ENCODE measurements around the gene EPHA1.
"Not testable (repeated sequence)": the region's sequence is repeated elsewhere in the genome, so short reads cannot be mapped to it uniquely, and the experiment has no call there.

Gene EPHA1

DNA sequence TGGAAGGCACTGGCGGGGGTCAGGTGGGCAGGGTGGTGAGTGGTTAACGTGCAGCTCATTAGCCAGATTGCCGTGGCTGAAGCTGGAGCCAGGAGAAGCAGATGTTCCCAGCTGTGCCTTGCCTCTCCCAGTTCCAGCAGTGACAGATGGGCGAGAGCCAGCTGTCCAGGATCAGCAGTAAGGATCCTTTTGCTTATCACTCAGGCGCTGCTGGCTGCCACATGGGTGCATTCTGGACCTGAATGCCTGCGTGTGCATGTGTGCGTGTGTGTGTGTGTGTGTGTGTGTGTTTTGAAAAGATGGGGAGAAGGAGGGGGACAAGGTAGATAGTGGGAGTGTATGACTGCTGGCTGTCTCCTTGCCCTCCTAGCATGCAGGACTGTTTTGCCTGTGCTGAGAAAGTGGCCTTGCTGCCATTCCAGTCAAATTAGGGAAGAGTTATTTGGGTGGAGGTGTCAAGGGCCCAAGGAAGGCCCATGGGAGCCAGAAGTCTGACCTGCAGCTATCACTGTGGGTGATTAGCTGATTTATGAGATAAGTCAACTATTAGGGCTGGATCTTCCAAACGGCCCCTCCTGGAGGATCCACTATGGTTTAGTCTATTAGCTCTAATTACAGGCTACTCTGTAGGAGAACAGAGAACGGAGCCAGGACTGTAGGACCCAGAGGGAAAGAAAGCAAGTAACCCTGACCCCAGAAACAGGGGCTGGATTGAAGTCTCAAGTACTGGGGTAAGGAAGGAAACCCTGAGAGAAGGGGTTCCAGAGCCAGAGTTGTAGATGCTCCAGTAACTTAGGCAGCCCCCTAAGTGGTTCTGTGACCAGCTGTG, 3.3 kb downstream of the EPHA1 start:
- DNase-seq (ENCODE audit: low read depth in 3 of 3, low spot score in 1 of 3), result no peak

GRCh38 chr7:143402233-143402632, 6.4 kb downstream of the EPHA1 start:
- DNase-seq (ENCODE audit: low read depth in 3 of 3, low spot score in 1 of 3), result not testable (repeated sequence)

DNA sequence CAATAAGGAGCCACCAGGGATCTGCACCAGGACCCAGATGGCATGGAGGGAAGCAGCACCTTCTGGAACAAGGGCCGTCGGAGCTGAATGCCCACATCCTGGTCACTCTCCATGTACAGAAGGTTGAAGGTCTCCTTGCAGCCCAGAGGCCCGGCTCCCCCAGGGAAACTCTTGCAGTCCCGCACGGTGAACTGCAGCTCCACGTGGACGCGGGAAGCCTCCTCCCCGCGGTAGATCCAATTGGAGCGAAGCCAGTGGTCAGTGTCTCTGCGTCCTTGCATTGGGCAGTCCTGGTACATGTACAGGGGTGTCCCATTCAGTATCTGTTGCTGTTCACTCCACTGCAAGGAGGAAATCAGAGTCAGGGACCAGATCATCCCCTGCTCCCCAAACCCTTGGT, 7.4 kb downstream of the EPHA1 start:
- no peak for DNase-seq (ENCODE audit: low read depth in 3 of 3, low spot score in 1 of 3)

DNA sequence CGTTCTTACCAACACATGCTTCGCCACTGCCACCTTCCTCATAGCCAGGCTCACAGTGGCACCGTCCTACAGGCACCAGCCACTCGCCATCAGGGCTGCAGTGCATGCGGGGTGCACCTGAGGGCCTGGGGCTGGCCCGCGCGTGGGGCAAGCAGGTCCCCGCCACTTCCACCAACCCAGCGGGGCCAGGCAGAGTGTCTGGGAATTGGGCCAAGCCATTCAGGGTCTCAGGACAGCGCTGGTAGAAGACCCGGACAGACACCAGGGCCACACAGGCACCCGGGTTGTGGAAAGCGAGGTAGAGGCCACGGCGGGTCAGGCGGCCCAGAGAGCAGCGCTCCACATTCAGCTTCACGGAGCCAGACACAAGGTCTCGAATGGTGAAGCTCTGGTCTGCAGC, 9.0 kb downstream of the EPHA1 start:
- DNase-seq (ENCODE audit: low read depth in 3 of 3, low spot score in 1 of 3), result no peak

GRCh38 chr7:143399151-143399550, 9.5 kb downstream of the EPHA1 start:
- no peak for DNase-seq (ENCODE audit: low read depth in 3 of 3, low spot score in 1 of 3)

DNA sequence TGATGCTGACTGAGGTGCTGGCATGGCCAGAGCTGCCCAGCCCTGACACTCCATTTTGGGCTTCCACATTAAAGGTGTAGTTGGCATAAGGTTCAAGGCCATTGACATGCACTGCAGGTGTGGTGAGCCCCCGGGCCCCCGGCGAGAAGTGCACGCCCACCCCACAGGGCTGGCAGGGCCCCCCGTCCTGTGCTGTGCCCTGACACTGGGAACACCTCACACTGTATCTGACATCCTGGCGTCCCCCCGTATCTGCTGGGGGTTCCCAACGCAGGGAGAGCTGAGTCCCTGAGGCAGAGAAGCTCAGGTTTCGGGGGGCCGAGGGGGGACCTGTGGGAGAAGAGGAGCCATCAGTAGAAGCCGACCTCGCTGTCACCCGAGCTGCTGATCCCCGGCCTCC, 10.0 kb downstream of the EPHA1 start:
- DNase-seq (ENCODE audit: low read depth in 3 of 3, low spot score in 1 of 3), result no peak

DNA sequence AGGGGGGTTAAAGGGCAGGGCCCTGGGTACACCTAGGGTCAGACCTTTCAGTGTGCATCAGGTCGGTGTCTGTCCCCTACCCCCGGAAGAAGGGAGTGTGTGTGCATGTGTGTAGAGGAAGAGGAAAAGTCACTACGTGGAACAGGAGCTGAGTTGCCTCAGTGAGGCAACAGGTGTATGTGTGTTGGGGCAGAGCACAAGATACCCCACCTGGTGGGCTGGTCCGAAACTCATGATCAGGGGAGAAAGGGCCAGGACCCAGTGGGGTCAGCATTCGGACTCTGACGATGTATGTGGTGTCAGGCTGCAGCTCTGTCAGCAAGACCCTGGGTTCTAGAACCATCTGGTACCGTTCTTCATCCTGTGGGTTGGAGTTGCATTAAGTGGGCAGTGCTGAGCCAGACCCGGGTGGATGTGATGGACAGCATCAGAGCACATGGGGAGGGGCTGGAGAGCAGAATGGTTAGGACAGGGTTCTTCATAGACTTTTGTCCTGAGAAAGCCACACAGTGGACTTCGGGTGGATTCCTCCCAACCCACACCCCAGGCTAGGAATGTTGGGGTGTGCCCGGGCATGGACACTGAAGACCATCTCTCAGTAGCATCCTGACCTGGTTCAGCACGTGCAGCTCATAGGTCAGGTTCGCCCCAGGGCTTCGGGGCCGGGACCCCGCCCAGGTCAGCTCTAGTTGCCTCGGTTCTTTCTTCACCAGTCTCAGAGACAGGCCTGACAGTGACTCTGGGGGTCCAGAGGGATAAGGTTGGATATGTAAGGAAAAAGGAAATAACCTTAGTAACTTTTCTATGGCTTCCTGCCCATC, 10.7 kb downstream of the EPHA1 start:
- DNase-seq (ENCODE audit: low read depth in 3 of 3, low spot score in 1 of 3), result no peak

DNA sequence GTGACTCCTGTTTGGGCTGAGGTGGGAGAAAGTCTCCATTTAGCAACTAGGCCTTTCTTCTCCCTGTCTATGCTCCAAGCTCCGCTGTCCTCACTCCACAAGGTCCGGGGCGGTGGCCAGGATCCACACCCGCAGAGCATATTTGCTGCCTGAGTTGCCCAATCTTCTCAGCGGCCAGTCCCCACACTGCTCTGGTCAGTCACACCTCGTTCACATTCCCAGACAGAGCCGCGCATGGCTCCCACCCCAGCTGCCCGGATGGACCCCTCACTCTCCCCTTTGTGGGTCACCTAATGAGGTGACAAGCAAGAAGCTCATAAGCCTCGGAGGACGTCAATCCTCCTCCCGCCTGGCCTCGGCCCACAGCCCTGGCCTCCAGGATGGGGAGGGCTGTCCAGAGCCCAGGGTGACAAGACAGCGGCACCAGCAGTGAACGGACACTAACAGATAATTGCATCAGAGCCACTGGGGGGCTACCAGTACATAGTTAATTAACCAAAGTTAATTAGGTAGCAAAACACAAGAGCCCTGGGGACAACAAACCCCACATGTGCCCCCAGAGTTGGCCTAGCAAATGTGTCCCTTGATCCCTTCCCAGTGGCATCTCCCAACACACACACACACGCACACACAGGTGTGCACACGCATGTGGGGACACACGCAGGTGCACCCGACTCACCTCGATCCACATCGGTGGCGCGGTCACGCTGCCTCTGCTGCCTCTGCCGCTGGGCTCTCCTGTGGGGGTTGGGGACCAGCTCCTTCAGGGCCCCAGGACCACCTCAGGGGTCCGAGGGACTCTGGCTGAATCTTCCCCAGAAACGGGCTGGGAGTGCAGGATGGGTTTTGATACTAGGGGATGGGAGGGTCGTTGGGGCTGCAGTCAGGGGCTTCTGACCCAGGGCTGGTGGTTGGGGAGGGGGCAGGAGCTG, 11.8 kb downstream of the EPHA1 start:
- DNase-seq (ENCODE audit: low read depth in 3 of 3, low spot score in 1 of 3), result no peak

- DNase-seq (ENCODE audit: low read depth in 3 of 3, low spot score in 1 of 3), result no peak
These were observed 12.5 kb downstream of the EPHA1 start for GRCh38 chr7:143396182-143396581.

DNA sequence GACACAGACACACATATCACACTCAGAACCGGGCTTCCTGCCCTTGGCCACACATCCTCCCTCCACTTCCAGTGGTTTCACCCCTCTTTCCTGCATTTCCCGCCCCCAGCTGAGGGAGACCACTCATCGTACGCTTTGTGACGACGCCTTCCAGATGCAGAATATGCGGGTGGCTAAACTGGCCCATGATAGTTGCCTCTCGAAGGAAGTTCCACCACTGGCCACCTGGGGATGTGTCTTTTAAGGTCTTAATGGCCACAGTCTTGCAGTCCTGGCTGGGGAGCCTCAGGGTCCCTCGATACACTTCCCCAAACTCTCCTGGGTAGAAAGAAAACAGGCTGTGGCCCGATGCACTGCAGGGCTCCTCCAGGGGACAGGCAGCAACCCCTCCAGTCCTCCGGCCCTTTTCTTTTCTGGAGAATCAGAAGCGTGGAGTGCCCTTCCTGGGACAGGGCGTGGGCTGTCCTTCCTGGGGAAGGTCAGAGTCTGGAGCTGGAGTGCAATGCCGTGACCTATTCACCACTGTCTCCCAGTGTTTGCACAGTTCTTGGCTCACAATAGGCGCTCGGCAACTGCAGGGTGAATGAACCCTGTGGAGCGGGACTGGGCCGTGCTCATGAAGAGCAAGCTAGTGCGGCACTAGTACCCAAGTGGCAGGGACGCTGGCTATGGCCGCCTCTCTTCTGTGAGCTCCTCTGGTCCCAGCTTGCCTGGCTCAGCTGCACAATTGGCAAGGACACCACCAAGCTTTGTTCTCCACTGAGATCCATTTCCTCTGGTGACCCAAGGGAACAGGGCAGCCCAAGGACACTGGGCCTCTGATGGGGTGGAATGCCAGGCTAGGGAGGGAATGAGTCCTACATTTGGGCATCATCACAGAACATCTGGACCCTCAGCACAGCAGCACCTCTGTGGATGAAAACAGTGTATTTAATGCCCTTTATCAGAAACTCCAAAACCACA, 13.2 kb downstream of the EPHA1 start:
- DNase-seq (ENCODE audit: low read depth in 3 of 3, low spot score in 1 of 3), result no peak

DNA sequence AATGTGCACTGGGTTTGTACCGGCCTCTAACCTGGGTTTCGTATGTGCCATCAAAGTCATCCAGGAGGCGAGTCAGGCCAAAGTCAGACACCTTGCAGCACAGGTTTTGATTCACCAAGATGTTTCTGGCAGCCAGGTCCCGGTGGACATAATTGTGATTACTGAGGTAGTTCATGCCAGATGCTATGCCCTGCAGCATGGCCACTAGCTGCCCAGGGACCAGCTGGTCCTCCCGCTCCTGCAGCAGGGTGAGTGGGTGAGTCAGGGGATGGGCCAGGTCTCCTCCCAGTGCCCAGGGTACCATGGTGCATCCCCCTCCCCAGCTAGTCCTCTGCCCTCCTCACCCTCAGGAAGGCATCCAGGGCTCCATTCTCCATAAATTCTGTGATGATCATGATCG, 13.9 kb downstream of the EPHA1 start:
- no peak for DNase-seq (ENCODE audit: low read depth in 3 of 3, low spot score in 1 of 3)

DNA sequence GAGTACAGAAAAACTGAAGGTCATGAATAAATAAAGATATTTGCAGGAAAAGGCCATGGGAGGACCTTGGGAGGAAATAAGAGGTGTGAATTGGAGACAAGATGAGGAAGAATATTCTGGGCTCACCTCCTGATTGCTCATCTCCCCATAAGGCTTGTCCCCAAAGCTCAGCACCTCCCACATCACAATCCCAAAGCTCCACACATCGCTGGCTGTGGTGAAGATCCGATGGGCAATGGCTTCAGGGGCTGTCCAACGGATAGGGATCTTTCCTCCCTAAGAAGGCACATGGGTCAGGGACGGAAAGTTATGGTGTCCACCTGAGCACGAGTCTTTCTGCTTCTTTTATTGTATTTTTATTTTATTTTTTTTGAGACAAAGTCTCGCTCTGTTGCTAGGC, 14.6 kb downstream of the EPHA1 start:
- no peak for DNase-seq (ENCODE audit: low read depth in 3 of 3, low spot score in 1 of 3)

DNA sequence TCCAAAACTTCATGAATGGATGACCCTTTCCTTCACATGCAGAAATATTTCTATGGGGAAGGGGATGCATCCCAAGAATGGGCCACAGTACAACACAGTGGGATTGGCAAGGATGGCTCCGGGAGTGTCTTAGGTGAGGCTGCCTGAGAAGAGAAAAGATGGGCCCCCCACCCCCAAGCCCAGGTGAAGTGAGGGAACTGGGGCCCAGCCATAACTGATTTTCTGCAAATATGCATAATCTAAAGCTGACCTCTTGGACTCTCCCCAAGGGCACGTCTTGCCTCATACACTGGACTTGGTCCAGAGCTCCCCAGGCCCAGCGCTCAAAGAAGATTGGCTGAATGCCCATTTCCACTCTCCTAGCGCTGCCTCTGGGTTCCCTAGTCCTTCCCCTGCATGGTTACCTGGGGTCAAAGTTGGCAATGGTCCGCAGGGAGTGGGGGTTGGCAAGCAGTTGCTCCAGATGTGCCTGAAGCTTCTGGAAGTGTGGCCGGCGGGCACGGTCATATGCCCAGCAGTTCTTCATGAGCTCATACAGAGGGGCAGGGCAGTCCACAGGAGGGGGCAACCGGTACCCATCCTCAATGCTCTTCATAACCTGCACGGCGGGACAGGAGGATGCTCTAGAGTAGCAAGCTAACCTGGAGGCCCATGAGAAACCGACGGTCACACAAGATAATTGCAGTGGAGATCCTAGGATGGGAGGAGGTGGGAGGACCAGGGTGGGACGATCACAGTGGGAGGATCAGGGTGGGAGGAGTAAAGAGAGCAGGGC, 15.2 kb downstream of the EPHA1 start:
- DNase-seq (ENCODE audit: low read depth in 3 of 3, low spot score in 1 of 3), result no peak

DNA sequence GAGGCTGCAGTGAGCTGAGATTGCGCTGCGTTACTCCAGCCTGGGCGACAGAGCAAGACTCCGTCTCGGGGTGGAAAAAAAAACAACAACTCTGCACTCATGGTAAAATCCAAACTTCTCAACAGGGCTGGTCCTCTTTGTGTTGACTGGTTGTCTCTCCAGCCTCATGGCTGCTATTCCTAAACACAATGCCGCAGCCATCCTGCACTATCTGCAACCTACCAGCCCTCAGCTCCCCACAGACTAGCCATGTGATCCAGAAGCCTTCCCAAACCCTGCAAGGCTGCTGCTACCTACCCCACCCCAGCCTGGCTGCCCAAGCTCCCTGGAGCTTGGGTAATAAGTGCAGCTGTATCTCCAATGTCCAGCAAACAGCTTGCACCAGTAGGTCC, 15.8 kb downstream of the EPHA1 start:
- no peak for DNase-seq (ENCODE audit: low read depth in 3 of 3, low spot score in 1 of 3)

- not testable (repeated sequence) for DNase-seq (ENCODE audit: low read depth in 3 of 3, low spot score in 1 of 3)
These were observed 16.2 kb downstream of the EPHA1 start for GRCh38 chr7:143392427-143392826.

GRCh38 chr7:143391462-143392404, 16.9 kb downstream of the EPHA1 start:
- no peak for DNase-seq (ENCODE audit: low read depth in 3 of 3, low spot score in 1 of 3)

- no peak for DNase-seq (ENCODE audit: low read depth in 3 of 3, low spot score in 1 of 3)
These were observed 17.8 kb downstream of the EPHA1 start for GRCh38 chr7:143390773-143391317.

All from stimulated activated CD4-positive, alpha-beta T cell treated with anti-CD3 and anti-CD28 coated beads, TNF-alpha, amount 100 ng/mL, for 1 hour (primary cell).